ENCODE results near the gene SPTB. TPM values are rescaled to one million over a fixed set of nuclear protein-coding genes. Genes with fewer than 3 reads are reported as not detected.
"Not testable (repeated sequence)": the region's sequence is repeated elsewhere in the genome, so short reads cannot be mapped to it uniquely, and the experiment has no call there.

SPTB gene
- total RNA-seq (2014; rRNA removed; shearing (Covaris generic)), result 0.09 and 0.10 TPM in 2 replicates
- polyA plus RNA-seq (2014; cell fraction: nucleus; rRNA removed), result 0.12 TPM in 1 of 2 replicates, not detected in the other

DNA sequence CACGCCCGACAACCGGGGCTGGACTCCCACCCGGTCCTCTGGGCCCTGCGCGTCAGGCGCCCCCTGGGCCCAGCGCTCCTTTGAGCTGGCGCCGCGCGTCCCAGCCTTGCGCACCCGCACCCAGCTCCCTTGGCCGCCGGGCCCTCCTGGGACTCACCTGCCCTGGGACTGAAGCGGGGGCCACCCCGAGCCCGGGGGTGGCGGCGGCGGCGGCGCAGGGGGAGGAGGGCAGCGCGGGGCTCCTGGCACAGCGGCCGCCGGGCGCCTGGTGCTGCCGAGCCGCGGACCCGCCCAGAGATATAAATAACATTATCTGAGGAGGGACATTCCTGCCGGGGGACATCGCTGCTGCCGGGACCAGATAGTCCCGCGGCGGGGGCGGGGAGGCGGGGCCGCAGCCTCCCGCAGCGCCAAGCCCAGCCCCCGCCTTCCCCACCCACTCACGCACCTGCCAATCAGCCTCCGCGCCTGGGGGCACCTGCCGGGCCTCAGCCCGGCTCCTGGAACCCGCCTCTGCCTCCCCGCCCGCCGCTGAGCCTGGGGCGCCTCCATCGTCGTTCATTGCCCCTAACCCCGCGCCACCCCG, at the start of gene SPTB:
Gene SPTB, minus strand, starts transcription at position 273 of the 586 bp plus-strand sequence. CDS start 56,813 bp downstream, outside the sequence.
- DNase-seq (ENCODE audit: extremely low read depth, low read depth), result no peak

DNA sequence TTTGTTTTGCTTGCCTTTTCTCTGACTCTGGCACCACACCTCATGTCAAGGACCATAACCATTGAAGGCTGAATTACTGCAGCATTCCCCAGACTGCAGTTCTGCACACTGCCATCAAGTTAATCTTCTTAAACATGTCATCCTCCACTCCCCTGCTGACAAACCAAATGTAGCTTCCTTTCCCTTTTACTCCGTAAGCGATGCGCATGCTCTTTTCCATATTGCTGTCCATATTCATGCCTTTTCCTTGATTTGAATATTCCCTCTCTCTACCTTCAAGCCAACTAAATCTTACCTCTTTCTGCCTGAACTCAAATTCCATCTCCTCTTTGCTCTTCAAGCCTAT, 49.3 kb upstream of the SPTB start:
- no peak for DNase-seq (ENCODE audit: extremely low read depth, low read depth)

DNA sequence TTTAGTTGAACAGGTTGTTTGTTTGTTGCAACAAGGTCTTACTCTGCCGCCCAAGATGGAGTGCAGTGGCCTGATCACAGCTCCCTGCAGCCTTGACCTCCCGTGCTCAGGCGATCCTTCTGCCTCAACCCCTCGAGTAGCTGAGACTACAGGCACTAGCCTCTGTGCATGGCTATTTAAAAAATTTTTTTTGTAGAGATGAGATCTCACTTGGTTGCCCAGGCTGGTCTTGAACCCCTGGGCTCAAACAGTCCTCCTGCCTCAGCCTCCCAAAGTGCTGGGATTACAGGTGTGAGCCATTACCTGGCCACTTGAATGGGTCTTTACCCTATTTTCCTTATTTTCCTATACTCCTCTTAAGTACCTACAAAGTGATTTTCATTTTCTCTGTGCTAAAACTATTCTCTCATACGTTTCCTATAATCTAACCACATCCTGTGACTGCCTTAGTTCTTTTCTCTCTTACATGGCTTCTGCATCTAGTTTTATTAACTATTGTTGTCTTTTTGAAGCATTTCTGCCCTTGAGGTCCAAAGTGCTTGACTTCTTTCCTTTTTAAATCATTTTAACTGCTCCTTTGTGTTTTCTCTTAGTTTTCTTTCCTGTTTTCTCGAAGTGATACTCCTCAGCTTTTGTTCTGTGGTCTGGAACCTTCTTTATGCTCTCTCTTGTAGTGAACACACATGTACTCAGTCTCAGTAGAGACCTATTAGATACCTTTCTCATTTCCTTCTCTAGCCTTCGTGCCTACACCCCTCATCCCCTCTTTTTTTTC, 48.7 kb upstream of the SPTB start:
- no peak for DNase-seq (ENCODE audit: extremely low read depth, low read depth)

DNA sequence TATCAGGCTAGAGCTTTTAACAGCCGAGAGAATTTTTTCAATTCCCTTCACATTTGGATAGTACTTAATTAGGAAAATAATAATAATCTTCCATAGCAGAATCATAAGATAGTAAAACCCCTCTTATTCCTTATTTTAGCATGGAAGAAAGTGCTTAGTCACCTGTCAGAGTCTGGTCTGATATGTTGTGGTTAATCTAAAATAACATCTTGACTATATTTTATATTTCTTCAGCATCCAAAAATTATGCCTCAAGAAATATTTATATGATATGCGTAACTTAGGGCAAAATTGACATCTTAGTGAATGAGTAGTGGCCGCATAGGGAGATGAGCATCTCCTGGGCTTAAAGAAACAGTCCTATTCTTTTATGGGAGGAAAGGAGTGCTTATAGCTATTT, 47.3 kb upstream of the SPTB start:
- no peak for DNase-seq (ENCODE audit: extremely low read depth, low read depth)

DNA sequence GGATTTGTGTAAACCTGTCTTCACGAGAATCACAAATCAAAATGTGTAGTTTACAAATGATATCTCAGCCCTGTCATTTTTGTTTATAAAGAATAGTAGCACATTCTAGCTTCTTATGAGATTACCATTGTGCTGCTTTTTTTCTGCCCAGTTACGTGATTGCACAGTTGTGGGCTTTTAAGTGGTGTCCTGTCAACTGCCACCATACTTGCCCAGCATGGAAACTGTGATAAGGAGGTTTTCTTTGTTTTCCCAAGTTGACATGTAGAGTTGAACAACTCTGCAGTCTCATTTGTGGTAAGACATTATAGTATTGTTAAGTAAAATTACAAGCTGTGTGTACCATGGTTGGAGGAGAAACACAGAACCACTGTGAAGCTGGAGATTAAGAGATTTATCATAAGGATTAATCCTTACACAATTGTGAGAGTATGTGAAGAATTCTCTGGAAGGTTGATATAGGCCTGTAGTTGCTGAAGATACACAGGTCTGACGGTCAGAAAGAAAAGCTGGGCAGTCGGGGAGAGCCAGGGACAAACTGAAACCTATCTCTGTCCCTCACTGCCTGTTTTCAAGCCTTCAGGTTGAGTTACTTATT, 46.8 kb upstream of the SPTB start:
- DNase-seq (ENCODE audit: extremely low read depth, low read depth), result no peak

DNA sequence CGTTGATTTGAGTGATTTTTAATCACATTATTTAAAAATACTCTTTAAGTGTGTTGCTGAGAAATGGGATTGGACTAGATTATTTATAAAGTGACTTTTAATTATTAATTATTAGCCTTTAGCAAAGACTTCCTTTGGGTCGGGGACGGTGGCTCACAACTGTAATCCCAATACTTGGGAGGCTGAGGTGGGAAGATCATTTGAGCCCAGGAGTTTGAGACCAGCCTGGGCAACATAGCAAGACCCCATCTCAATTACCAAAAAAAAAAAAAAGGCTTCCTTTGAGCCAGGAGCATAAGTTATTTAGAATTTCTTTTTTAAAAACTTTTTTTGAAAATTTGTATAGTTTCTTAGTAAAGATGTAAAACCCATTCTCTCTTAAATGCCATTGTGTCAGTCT, 43.3 kb upstream of the SPTB start:
- DNase-seq (ENCODE audit: extremely low read depth, low read depth), result no peak

DNA sequence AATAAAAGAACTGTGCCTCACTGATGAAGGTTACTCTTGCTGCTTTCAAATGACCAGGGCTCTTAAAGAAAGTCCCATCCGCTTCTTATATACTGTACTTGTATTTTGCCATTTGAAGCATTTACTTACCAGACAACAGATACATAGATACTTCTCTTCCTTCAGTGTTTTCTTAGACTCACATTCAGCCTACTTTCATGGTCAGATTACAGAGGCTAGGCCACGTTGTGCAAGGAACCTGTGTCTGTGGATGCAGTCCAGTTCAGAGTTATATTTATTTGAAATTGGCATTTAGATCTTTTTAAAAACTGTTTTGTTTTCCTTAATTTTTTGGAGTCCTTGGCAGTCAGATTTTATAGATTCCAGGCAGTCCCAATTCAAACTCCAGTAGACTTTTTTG, 40.8 kb upstream of the SPTB start:
- no peak for DNase-seq (ENCODE audit: extremely low read depth, low read depth)

DNA sequence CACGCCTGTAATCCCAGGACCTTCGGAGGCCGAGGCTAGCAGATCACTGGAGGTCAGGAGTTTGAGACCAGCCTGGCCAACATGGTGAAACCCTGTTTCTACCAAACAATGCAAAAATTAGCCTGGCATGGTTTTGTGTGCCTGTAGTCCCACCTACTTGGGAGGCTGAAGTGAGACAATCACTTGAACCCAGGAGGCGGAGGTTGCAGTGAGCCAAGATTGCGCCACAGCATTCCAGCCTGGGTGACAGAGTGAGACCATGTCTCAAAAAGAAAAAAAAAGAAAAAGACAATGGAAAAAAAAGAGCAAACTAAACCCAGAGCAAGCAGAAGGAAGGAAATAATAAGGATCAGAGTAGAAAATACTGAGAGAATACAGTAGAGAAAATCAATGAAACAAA, 39.9 kb upstream of the SPTB start:
- DNase-seq (ENCODE audit: extremely low read depth, low read depth), result no peak

DNA sequence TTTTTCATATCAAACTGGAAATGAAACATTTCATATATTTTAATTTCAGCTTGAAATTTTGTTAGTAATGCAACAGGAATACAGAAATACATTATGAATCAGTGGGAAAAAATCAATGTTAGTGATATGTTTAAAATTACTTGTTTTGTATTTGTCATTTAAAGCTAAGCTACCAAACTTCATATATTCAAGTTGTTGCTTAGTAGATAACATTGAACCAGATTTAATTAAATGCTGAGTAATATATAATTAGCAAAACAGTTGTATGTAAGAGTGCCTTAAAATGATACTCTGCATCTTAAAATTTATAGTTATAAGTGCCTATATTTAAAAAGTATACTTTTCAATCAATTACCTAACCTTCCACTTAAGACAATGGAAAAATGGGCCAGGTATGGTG, 39.5 kb upstream of the SPTB start:
- DNase-seq (ENCODE audit: extremely low read depth, low read depth), result no peak

DNA sequence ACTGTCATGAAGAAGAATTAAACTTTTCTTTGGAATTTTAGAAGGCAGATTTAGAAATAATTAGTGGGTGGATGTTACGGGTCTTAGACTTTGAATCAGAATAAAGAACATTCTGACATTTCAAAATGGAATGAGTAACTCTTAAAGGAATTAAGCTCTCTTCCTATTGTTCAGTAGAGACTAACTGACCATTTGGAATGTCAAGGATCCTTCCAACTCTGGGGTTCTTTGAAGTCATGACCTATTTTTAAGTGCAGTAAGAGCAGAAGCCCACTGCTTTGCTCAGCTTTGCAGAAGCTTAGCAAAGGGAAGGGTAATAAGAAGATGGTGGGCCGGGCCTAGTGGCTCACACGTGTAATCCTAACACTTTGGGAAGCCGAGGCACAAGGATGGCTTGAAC, 38.5 kb upstream of the SPTB start:
- DNase-seq (ENCODE audit: extremely low read depth, low read depth), result no peak

DNA sequence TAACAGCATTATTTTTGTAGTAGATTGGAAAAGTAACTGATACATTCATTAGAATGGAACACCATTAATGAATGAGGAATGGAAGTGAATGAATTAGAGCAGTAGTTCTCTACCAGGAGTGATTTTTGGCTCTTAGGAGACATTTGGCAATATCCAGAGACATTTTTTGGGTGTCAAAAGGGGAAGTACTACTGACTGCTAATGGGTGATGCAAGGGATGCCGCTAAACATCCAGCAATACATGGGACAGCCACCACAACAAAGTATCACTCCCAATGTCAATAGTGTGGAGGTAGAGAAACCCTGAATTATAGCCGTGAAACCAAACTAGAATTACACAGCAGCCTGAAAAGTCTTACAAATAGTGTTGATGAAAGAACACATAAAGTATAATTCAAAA, 36.1 kb upstream of the SPTB start:
- no peak for DNase-seq (ENCODE audit: extremely low read depth, low read depth)

DNA sequence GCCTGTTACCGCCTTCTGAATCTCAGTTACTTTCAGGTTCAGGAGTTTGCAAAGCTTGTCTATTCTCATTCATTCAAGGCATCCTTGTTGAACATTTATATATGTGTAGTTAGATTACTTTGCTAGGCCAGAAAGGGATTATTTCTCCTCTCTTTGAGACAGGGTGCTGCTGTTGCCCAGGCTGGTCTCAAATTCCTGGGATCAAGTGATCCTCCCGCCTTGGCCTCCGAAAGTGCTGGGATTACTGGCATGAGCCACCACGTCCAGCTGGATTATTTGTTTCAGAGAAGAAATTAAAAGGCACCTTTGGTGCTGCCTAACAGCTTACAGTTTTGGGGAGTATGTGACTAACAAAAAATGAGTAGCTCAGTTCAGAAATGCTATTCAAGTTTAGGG, 35.3 kb upstream of the SPTB start:
- DNase-seq (ENCODE audit: extremely low read depth, low read depth), result no peak

DNA sequence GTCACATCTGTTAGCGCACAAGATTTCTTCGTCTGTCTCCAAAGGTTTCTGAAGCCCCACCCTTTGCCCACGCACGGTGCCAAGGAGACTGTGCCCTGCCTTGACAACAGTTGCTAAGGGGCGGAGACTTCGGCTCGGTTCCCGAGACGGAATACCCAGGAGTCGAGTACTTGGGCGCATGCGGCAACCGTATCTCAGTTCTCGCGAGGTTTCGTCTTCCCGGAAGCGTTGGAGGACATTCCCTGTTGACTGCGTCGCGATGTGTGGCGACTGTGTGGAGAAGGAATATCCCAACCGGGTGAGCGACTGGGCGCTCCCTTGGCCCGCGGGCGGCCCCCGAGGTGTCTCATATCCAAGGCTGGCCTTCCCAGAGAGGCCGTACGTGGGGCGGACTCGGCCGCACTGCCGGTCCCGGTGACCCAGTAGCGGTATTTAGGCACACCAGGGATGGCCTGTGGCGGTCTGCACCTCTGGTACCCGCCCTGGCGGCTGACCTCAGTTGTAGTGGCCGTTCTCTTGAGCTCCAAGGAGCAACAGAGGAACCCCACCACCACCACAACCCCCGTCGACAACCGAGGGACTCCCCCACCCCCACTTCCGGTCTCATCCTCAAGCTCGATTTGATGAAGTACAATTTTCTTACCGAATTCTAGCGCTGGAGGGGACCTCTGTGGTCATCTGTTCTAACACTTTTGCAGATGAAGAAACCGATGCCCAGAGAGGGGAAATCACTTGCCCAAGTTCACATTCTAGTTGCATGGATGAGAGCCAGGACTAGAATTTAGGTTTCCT, 34.7 kb upstream of the SPTB start, which contains the start of gene CHURC1:
Gene CHURC1, plus strand, starts transcription at position 219 of the 792 bp plus-strand sequence. Its CDS starts 41 bp downstream, at position 260.
- DNase-seq (ENCODE audit: extremely low read depth, low read depth), result peak; percentile 100

DNA sequence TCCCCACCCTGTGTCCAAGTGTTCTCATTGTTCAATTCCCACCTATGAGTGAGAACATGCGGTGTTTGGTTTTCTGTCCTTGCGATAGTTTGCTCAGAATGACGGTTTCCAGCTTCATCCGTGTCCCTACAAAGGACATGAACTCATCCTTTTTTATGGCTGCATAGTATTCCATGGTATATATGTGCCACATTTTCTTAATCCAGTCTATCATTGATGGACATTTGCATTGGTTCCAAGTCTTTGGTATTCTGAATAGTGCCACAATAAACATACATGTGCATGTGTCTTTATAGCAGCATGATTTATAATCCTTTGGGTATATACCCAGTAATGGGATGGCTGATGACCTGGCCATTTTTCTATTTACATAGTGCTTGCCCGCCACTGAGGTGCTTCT, 33.8 kb upstream of the SPTB start:
- DNase-seq (ENCODE audit: extremely low read depth, low read depth), result not testable (repeated sequence)

DNA sequence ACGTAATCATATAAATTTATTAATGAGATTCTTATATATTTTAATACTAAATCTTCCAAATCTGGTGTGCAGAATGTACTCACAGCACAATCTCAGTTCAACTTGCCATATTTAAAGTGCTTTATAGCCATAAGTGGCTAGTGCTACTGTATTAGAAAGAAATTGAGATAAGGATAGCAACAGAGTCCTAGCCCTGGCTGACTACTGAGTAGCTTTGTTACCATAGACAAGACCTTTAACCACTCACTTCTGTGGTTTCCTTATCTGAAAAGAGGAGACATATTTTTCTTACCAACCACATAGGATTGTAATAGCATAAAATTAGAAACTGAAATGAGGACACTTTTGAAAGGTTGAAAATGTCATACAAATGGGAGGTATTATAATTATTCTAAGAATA, 32.6 kb upstream of the SPTB start:
- no peak for DNase-seq (ENCODE audit: extremely low read depth, low read depth)

DNA sequence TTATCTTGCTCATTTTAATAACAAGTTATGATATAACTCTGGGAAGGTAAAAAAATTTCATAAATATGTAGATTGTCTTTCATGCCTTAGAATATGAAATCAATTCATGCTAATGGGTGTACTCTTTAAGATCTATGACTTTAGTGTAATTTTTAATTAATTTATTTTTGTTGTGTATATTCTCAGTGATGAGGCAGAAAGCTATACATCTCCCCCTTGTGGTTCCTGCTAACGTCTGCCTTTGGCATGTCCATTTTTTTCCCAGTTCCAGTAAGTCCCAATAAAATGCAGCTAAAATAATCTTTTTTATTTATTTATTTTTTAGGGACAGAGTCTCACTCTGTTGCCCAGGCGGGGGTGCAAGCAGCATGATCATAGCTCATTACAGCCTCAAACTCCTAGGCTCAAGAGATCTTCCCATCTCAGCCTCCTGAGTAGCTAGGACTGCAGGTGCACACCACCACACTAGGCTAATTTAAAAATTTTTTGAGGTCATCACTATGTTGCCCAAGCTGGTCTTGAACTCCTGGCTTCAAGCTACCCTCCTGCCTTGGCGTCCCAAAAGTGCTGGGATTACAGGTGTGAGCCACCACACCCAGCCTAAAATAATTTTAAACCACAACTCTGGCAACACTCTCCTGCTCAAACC, 31.3 kb upstream of the SPTB start:
- DNase-seq (ENCODE audit: extremely low read depth, low read depth), result peak; percentile 40

DNA sequence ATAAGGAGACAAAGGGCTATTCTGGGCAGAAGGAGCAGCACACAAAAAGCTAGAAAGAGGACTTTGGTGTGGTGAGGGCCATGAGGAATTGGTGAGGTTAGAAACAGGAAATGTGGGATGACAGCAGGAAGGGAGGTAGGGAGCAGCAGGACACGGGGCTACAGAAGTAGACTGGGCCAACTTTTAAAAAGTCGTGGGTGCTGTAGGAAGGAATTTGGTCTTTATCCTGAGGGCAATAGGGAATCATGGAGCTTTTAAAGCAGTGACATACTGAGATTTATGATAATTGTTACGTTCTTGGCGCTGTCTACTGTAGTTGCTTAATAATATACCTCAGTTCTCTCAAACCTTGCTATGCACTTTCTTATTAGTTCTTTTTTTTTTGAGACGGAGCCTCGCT, 26.3 kb upstream of the SPTB start:
- no peak for DNase-seq (ENCODE audit: extremely low read depth, low read depth)

DNA sequence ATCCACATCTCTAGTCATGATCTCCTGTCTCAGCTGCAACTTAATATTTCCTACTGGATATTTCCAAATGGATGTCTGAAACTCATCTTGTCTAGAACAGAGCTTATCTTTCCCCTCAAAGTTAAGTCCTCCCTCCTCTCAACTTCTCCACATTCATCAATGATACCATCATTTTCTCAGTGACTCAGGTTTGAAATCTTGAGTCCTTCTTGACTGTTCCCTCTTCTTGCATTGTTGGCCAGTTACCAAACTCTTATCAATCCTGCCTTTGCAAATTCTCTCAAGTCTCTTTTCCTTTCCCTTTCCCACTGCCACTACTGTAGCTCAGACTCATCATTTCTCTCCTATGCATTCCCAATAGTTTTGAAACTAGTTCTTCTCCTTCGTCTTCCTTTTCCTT, 20.3 kb upstream of the SPTB start:
- DNase-seq (ENCODE audit: extremely low read depth, low read depth), result no peak

DNA sequence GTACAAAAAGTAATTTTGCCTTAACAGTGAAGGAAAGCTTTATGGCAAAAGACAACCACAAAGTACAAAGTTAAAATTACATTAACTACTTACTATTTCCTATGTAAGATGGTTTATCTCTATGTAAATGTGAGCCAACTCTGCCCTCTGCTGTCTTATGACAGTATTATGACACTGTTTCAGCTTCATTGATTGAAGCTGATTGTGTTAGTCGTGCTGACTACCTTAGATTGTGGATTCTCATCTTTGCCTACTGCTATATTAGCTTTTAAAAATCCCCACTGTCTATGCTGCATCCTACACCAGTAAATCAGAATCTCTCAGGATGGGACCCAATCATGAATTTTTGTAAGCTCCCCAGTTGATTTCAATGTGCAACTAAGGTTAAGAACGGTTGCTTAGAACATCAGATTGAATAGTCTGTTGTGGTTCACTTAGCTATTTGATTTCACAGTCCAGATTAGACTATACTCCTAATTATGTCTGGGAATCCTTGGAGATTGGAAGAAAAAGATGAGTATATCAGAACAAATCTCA, 12.2 kb upstream of the SPTB start:
- peak; percentile 67 for DNase-seq (ENCODE audit: extremely low read depth, low read depth)

DNA sequence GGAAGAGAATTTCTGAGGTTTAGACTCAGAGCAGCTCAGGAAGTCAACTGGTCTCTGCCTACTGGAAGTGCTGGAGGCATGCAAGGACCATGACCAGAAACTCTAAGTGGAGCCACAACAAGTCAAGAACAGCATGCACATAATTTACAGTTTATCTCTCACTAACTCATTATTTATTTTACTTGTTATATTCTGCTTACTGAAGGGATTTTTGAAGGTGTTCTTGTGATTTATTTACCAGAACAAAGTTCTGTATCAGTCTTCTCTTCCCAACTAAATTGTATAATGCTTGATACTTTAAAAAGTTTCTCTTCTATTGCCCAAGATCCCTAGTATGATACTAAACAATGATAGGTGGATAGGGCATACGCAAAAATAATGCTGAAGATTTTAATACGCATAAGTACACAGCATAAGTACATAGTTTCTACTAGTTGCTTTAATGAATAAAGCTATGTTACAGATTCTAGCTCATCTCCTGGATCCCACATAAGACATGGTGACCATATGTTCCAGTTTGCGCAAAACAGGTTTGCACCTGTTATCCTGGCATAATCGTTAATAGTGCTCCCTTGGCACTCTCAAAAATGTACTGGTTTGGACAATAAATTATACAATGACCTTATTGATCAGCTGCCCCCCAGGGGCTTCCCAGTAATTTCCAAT, 11.6 kb upstream of the SPTB start:
- DNase-seq (ENCODE audit: extremely low read depth, low read depth), result no peak
